ENCODE data around the gene SRSF3.
A peak's percentile ranks its signal among the peaks of the same experiment; 100 is the strongest.
"Not testable (repeated sequence)": the region's sequence is repeated elsewhere in the genome, so short reads cannot be mapped to it uniquely, and the experiment has no call there.

Gene SRSF3

DNA sequence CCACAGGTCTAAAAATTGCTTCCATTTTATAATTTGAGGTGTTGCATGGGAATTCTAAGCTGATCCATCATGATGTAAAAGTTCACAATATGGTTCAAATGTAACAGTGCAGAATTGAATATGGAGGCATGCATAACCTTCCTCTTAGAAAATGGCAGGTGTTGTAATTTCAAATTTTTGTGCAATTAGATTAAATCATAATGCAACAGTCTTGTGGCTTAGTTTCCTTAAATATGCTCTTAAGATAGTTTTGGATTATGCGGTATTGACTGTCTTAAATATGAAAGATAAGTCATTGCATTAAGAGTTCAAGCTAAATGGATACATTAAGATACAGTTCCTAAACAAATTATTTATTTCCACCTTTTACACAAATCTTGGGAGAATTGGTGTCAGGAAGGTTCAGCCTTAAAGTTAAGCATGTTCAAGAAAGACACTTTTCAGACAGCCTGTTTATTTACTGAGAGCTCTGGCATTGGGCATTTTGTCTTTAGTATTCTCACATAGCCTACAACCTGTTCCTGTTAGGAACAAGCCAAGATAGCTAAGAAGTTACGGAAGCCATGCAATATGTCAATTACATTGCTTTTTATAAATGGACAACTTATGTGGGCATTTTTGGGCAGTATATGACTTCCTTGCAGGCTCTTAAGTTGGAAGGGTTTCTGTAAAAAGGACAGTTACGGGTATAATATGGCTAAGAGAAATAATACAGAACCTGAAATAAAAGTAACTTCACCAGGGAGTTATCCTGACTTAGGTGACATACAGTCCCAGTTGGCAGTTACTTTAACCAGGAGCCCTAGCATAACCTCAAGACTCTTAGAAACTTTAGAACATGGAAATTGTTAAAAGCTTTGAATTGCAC is 9.3 kb downstream of the SRSF3 start:
- 100% methylated on average over 1 of the region's 3 CpGs for WGBS (ENCODE audit: insufficient coverage)
- H3K36me3 ChIP-seq (ENCODE audit: control insufficient read depth in 4 of 4, insufficient read depth in 4 of 4, low read length in 3 of 4) = peaks cover 27 to 95% (median 73%) of the 10 kb centered on the region in 4 experiments
- no peak overlapping the region for H3K4me3 ChIP-seq (ENCODE audit: control insufficient read depth in 1 of 7, extremely low read depth in 1 of 7, insufficient read depth in 4 of 7, low read depth in 2 of 7, low read length in 6 of 7)
- DNase-seq = no peak
- POLR2A ChIA-PET = interaction anchor here (1.5 kb wide), 1 partner anchor 9 kb away, joined by 6 read pairs; the partner anchor contains the start of gene SRSF3
- H3K27me3 ChIP-seq (replicated peaks in 2 of 5; ENCODE audit: control insufficient read depth in 4 of 5, insufficient read depth in 5 of 5, low read length in 4 of 5) = no peaks in the 10 kb centered on the region
- H3K9me3 ChIP-seq (ENCODE audit: control extremely low read depth in 1 of 5, control insufficient read depth in 4 of 5, insufficient read depth in 2 of 5, low read depth in 1 of 5, low read length in 4 of 5) = no peaks in the 10 kb centered on the region
- no peak overlapping the region for H3K27ac ChIP-seq (ENCODE audit: insufficient read depth in 1 of 2, low read depth in 1 of 2, low read length in 2 of 2, poor library complexity in 1 of 2, severe bottlenecking in 2 of 2)
- CTCF ChIA-PET = interaction anchor here (0.6 to 1.6 kb wide), 5 partner anchors 9 to 157 kb away, joined by 3 to 5 read pairs (median 3); no protein-coding TSS in a partner anchor
- peaks cover 1 to 27% (median 10%) of the 10 kb centered on the region in 4 experiments for H3K4me1 ChIP-seq (ENCODE audit: control extremely low read depth in 1 of 4, control insufficient read depth in 4 of 4, insufficient read depth in 4 of 4, low read length in 3 of 4)

- Histone ChIP-seq H3K4me3 (ENCODE audit: control insufficient read depth in 1 of 7, extremely low read depth in 1 of 7, insufficient read depth in 4 of 7, low read depth in 2 of 7, low read length in 6 of 7) (no peak overlapping the region), H3K27ac (ENCODE audit: insufficient read depth in 1 of 2, low read depth in 1 of 2, low read length in 2 of 2, poor library complexity in 1 of 2, severe bottlenecking in 2 of 2) (no peak overlapping the region), H3K27me3 (replicated peaks in 2 of 5; ENCODE audit: control insufficient read depth in 4 of 5, insufficient read depth in 5 of 5, low read length in 4 of 5) (no peaks in the 10 kb centered on the region), H3K9me3 (ENCODE audit: control extremely low read depth in 1 of 5, control insufficient read depth in 4 of 5, insufficient read depth in 2 of 5, low read depth in 1 of 5, low read length in 4 of 5) (no peaks in the 10 kb centered on the region), H3K36me3 (ENCODE audit: control insufficient read depth in 4 of 4, insufficient read depth in 4 of 4, low read length in 3 of 4) (peaks cover 20 to 94% (median 69%) of the 10 kb centered on the region in 4 experiments), H3K4me1 (ENCODE audit: control extremely low read depth in 1 of 4, control insufficient read depth in 4 of 4, insufficient read depth in 4 of 4, low read length in 3 of 4) (peaks cover 0 to 18% (median 3%) of the 10 kb centered on the region in 4 experiments)
- WGBS (ENCODE audit: insufficient coverage) = 100% methylated on average over 5 of the region's 6 CpGs
- ChIA-PET CTCF (interaction anchor here (0.6 to 1.6 kb wide), 2 partner anchors 10 kb away, joined by 3 to 5 read pairs; no protein-coding TSS in a partner anchor), POLR2A (interaction anchor here (1.5 kb wide), 1 partner anchor 9 kb away, joined by 6 read pairs; the partner anchor contains the start of gene SRSF3)
- DNase-seq = no peak
These were observed 10.2 kb downstream of the SRSF3 start for GRCh38 chr6:36604090-36605060.

- ChIA-PET CTCF (no interaction called here), POLR2A (no interaction called here)
- H3K4me1 ChIP-seq (ENCODE audit: control extremely low read depth in 1 of 4, control insufficient read depth in 4 of 4, insufficient read depth in 4 of 4, low read length in 3 of 4) = peaks cover 0 to 10% (median 2%) of the 10 kb centered on the region in 4 experiments
- H3K36me3 ChIP-seq (ENCODE audit: control insufficient read depth in 4 of 4, insufficient read depth in 4 of 4, low read length in 3 of 4) = peaks cover 22 to 92% (median 68%) of the 10 kb centered on the region in 4 experiments
- DNase-seq = no peak
- no peak overlapping the region for H3K4me3 ChIP-seq (ENCODE audit: control insufficient read depth in 1 of 7, extremely low read depth in 1 of 7, insufficient read depth in 4 of 7, low read depth in 2 of 7, low read length in 6 of 7)
- no peak overlapping the region for H3K27ac ChIP-seq (ENCODE audit: insufficient read depth in 1 of 2, low read depth in 1 of 2, low read length in 2 of 2, poor library complexity in 1 of 2, severe bottlenecking in 2 of 2)
- WGBS (ENCODE audit: insufficient coverage) = 100% methylated on average over 2 of the region's 5 CpGs
- H3K27me3 ChIP-seq (replicated peaks in 2 of 5; ENCODE audit: control insufficient read depth in 4 of 5, insufficient read depth in 5 of 5, low read length in 4 of 5) = no peaks in the 10 kb centered on the region
- no peaks in the 10 kb centered on the region for H3K9me3 ChIP-seq (ENCODE audit: control extremely low read depth in 1 of 5, control insufficient read depth in 4 of 5, insufficient read depth in 2 of 5, low read depth in 1 of 5, low read length in 4 of 5)
These were observed 11.0 kb downstream of the SRSF3 start for GRCh38 chr6:36605143-36605542.

DNA sequence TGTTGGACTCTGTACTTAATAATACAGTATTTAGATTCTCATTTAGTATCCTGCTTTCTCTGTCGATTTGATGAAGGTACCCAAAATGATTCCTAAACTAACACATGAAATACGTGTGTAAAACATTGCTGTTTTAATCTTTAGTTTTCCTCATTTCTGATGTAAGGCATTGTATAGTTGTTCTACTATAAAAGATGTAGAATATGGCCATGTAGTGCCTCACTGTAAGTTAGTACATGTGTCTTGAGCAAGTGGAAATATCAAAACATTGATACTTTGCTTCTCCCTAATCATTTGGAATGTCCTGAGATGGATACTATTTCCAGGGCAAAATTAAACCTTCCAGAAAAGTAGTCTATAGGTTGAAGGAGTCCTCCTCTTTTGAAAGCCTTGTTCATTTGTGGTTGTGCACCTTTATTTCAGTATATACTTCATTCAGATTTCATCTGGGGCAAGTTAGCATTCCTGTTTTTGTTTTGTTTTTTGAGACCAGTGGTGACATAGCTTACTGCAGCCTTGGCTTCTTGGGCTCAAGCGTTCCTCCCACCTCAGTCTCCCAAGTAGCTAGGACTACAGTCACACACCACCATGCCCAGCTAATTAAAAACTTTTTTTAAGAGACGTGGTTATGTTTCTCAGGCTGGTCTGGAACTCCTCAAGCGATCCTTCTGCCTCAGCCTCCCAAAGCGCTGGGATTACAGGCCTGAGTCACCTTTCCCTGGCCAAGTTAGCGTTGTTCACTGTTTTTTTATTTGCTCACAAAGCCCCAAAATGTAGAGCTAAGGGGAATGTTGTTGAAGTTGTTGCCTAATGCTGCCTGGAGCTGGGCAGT is 11.6 kb downstream of the SRSF3 start:
- ChIA-PET POLR2A (no interaction called here), CTCF (interaction anchor here (1.0 to 4.8 kb wide), 2 partner anchors 7 to 9 kb away, joined by 4 to 22 read pairs; no protein-coding TSS in a partner anchor)
- Histone ChIP-seq H3K27ac (ENCODE audit: insufficient read depth in 1 of 2, low read depth in 1 of 2, low read length in 2 of 2, poor library complexity in 1 of 2, severe bottlenecking in 2 of 2) (peak overlapping the region in 1 of 2 experiments; percentile 29), H3K4me3 (ENCODE audit: control insufficient read depth in 1 of 7, extremely low read depth in 1 of 7, insufficient read depth in 4 of 7, low read depth in 2 of 7, low read length in 6 of 7) (no peak overlapping the region), H3K9me3 (ENCODE audit: control extremely low read depth in 1 of 5, control insufficient read depth in 4 of 5, insufficient read depth in 2 of 5, low read depth in 1 of 5, low read length in 4 of 5) (no peaks in the 10 kb centered on the region), H3K4me1 (ENCODE audit: control extremely low read depth in 1 of 4, control insufficient read depth in 4 of 4, insufficient read depth in 4 of 4, low read length in 3 of 4) (peaks cover 0 to 6% (median 0%) of the 10 kb centered on the region in 4 experiments), H3K27me3 (replicated peaks in 2 of 5; ENCODE audit: control insufficient read depth in 4 of 5, insufficient read depth in 5 of 5, low read length in 4 of 5) (no peaks in the 10 kb centered on the region), H3K36me3 (ENCODE audit: control insufficient read depth in 4 of 4, insufficient read depth in 4 of 4, low read length in 3 of 4) (peaks cover 21 to 88% (median 67%) of the 10 kb centered on the region in 4 experiments)
- WGBS (ENCODE audit: insufficient coverage) = 100% methylated on average over 3 of the region's 7 CpGs
- peak in 2 of 3 donors; percentile 52 to 54 for DNase-seq

DNA sequence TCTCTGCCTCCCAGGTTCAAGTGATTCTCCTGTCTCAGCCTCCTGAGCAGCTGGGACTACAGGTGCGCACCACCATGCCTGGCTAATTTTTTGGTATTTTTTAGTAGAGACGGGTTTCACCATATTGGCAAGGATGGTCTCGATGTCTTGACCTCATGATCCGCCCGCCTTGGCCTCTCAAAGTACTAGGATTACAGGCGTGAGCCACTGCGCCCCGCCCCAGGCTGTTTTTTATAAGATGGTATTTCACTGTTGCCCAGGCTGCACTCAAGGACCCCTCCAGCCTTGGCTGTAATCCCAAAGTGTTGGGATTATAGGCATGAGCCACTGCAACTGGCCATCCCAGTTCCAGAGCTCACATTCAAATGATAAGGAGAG is 13.1 kb downstream of the SRSF3 start:
- POLR2A ChIA-PET = interaction anchor here (1.2 to 1.3 kb wide), 2 partner anchors 9 to 12 kb away, joined by 4 to 6 read pairs; no protein-coding TSS in a partner anchor
- WGBS (ENCODE audit: insufficient coverage) = 100% methylated on average over 3 of the region's 8 CpGs
- H3K27me3 ChIP-seq (replicated peaks in 2 of 5; ENCODE audit: control insufficient read depth in 4 of 5, insufficient read depth in 5 of 5, low read length in 4 of 5); DNase-seq; H3K4me1 ChIP-seq (ENCODE audit: control extremely low read depth in 1 of 4, control insufficient read depth in 4 of 4, insufficient read depth in 4 of 4, low read length in 3 of 4); H3K27ac ChIP-seq (ENCODE audit: insufficient read depth in 1 of 2, low read depth in 1 of 2, low read length in 2 of 2, poor library complexity in 1 of 2, severe bottlenecking in 2 of 2); H3K4me3 ChIP-seq (ENCODE audit: control insufficient read depth in 1 of 7, extremely low read depth in 1 of 7, insufficient read depth in 4 of 7, low read depth in 2 of 7, low read length in 6 of 7); H3K9me3 ChIP-seq (ENCODE audit: control extremely low read depth in 1 of 5, control insufficient read depth in 4 of 5, insufficient read depth in 2 of 5, low read depth in 1 of 5, low read length in 4 of 5): not testable (repeated sequence)
- H3K36me3 ChIP-seq (ENCODE audit: control insufficient read depth in 4 of 4, insufficient read depth in 4 of 4, low read length in 3 of 4) = peaks cover 20 to 89% (median 67%) of the 10 kb centered on the region in 4 experiments
- CTCF ChIA-PET = interaction anchor here (4.8 kb wide), 1 partner anchor 8 kb away, joined by 22 read pairs; no protein-coding TSS in a partner anchor

Measured in common myeloid progenitor, CD34-positive (primary cell).